Tibial nerve (tissue), 3 donors: Measurements from ENCODE around the gene NPC1L1.

Source experiments
- CTCF ChIP-seq, 5 experiments: fragments of 200-600 bp in 3 of 5; fragments of 450-650 bp in 2 of 5; sonication (generic) in 3 of 5; IDR thresholded peaks; one replicate each; pipeline ENCODE4 v1.5.1; 2016 to 2019; ENCODE audit warnings: antibody characterized with exemption in 5 of 5, mild to moderate bottlenecking in 3 of 5, moderate library complexity in 2 of 5
- POLR2A ChIP-seq, 2 donors: fragments of 450-650 bp; IDR thresholded peaks; one replicate each; pipeline ENCODE4 v1.6.1; 2017; ENCODE audit warnings: antibody characterized with exemption in 2 of 2, mild to moderate bottlenecking in 2 of 2, moderate library complexity in 2 of 2

GRCh38 chr7:44488955-44489354, 52.2 kb downstream of the NPC1L1 start:
- TF ChIP-seq POLR2A (IDR thresholded peaks at IDR 0.05) (no peak), CTCF (IDR thresholded peaks at IDR 0.05) (no peak)
